A172 (cell line): ENCODE measurements around the gene NELFB. TPM values are rescaled to one million over a fixed set of nuclear protein-coding genes. Genes with fewer than 3 reads are reported as not detected.
A peak's percentile ranks its signal among the peaks of the same experiment; 100 is the strongest.

ENCODE experiments used
- DNase-seq: peaks from one replicate; pipeline ENCODE4 v3.0.0-alpha.2; 2015; ENCODE audit warnings: low spot score
- total RNA-seq: library from RNA; depleted of rRNA; stranded (reverse); fragments of >200 nt; shearing (Covaris generic); gene quantifications from 2 replicates; pipeline ENCODE4 v1.2.3, GENCODE V29; 2014

NELFB gene
- total RNA-seq, 1 experiment from 2014 or later: 104 TPM

- DNase-seq: no peak
Observed at GRCh38 chr9:137281345-137282116, 26.4 kb downstream of the NELFB start.

DNA sequence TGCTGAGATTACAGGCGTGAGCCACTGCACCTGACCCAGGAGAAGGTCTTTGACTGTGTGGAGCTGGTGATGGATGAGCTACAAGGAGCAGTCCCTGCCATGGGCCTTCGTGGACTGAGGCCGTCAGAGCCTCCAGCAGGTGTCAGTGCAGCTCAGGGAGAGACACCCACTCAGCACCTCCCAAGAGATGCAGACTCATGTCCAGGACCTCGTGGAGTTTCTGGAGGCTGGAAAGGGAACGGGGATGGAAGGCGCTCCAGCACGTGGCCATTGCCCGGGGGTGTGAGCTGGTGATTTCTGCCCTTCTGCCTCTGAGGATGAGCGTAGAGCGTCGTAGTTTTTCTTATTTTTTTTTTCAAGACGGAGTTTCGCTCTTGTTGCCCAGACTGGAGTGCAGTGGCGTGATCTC lies 31.9 kb downstream of the NELFB start:
- DNase-seq: peak; percentile 87

DNA sequence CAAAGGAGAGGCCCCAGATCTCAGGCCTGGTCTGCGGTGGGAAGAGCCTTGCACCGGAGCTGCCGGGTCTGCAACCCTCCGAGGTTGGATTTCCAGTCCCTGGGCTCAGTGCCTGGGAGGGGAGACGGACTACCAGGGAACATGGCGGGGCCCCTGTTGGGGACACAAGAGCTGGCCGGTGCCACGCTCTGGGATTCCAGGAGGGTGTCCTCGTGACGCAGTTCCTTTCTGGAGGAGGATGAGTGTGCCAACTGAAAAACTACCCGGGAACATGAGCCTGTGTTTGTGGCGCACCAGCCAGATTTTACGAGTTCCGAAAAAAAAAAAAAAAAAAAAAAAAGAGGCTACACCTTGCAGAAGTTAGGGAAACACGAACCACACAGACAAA lies 38.0 kb downstream of the NELFB start:
- DNase-seq: no peak

DNA sequence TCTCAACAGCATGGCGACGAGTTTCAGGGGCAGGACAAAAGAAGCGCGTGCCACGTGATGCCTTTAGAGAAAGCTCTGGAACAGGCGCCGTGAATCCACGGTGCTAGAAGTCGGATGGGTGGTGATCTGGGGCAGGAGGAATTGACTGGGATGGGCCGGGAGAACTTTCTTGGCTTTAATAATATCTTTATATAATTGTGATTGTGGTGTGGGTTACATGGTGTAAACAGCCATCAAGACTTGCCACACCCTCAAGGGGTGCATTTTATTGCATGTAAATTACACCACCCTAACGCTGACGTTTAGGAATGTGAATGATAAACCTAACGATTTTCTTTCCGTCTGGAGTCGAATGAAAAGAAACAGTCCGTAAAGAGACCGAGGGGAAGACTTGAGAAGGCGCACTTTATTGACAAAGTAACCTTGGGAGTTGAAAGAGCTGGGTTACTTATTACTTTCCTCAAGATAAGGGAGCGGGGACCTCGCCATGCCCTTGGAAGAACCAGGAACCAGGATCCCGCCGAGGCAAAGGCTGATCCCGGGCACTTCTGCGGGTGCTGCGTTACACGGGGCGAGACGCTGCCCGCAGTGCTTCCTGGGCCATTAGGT lies 38.5 kb downstream of the NELFB start:
- no peak for DNase-seq

DNA sequence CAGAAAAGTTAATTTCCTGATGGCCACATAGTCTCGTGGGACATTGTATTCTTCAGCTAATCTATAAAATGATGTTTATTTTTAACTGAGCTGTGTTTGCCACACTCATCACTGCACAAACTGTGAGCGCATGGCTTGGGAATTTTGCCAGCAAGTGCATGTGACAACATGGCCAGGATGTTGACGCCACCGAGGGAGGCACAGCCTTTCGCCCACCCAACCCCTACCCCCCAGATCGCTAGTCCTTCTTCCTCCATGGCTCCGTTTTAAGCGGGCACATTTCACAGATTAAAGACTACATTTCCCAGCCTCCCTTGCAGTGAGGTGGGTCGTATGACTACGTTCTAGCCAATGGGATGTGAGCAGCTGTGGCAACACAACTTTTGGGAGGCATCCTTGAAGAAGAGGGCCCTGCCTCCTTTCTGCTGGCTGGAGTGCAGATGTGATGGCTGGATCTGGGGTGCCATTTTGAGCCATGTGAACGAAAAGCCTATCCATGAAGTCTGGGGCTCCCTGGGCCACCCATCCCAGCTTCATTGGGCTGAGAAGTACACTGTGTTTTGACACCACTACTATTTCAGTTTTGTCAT lies 39.1 kb downstream of the NELFB start:
- peak; percentile 46 for DNase-seq

DNA sequence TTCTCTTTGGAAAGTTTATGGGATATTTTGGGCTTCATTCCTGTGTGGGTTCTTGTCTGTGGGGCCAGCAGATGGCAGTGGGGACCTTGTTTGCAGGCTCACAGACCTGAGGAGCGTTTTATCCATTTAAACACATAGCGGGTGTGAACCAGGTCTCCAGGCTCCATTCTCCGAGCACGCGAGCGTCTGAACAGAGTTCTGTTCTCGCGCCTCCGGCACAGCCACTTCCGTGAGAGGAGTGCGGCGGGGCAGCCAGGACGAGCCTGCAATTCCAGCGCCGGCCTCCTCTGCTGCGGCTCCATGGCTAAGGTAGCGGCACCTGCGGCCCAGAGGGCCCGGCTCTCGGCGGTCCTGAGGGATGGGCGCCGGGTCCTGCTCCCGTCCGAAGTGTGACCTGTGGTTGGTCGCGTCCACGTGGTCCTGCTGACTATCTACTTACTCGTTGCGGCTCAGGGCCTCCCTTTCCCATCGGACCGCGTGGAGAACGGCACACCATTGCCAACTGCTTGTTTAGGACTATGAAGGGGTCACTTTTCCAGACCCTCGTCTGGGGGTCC lies 39.6 kb downstream of the NELFB start:
- DNase-seq: no peak

- DNase-seq: no peak
Observed at GRCh38 chr9:137295238-137295811, 40.2 kb downstream of the NELFB start.

DNA sequence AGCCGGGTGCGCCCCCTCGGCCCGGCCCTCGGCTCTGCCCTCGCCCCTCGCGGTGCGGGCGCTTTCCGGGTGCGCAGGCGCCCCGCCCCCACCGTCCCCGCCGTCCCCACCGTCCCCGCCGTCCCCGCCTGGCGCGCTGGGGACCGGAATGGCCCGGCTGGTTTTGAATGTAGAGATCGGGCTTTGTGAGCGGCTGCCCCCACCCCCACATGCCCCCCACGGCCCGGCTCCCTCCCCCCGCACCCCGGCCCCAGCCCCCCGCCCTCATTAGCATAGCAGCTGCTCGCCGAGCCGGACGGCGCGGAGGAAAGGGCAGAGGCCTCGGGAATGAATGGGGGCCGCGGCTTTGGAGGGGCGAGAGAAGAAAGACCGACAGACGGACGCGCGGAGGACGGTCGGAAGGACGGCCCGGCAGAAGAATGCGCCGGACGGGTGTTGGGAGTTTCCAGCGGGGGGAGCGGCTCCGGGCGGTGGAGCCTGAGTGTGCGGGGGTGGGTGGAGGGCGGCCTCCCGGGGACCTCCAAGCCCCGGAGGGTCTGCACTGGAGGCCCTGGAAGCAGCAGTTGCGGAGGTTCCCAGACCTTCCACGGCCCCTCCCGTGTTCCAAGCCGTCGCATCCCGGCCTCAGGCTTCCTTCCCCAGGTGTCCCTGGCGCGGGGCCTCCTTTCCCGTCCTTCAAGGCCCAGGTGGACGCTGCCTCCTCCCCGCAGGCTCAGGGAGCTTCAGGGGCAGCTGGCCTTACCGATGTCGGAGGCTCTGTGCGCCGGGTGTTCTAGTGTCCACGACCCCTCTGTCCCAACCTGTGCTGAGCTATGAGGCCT lies 40.9 kb downstream of the NELFB start:
- DNase-seq: no peak

GRCh38 chr9:137296670-137297664 lies 41.8 kb downstream of the NELFB start:
- no peak for DNase-seq

- DNase-seq: no peak
Observed at GRCh38 chr9:137297966-137298365, 42.8 kb downstream of the NELFB start.

DNA sequence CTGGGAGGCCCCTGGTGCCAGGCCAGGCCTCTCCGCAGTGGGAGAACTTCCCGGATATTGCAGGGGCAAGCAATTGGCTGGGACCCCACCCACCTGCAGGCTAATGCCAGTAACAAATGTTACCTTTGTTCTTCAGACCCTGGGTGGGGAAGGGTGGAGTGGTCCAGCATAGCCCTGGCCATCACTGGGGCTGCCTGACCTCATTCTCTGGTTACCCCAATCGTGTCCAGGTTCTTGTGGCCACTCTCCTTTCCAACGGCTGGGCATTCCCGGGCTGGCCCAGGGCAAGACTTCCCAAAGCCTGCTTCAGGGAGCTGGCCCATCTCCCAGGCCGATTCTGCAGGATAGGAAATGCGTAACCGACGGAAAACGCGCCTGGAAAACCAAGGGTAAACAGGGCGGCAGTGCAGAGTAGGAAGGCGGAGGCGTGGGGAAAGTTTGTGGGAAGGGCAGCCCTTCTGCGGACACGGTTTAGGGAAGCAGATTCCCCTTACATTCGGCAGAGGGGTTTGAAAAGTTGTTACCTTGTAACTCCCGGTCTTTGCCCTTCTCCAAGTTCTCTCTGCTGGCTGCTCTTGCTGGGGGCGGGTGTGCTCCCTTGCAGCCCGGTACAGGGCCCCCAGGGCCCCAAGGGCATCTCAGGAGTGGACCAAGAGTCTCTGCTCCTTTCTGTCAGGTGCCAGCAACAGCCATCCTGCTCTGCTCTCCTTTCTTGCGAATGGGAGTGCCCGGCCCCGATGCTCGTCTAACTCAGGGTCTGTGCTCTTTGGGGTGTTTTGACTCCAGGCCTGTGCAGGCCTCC lies 43.5 kb downstream of the NELFB start:
- no peak for DNase-seq

DNA sequence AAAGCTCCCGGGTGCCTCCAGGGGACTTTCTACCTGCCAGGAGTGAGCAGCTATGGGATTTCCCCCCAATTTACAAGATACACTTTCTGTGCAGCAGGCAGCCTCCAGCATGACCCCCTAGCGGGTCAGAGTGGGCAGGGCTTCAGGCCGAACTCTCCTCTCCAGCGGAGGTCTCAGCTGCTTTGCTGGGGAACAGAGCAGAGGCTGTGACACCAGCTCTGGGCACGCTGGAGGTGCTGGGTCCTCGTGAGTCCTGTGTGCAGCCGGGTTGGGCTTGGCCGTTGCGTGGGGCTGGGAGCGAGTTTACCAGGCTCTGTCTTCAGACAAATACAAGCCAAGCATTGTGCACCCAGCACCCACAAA lies 44.1 kb downstream of the NELFB start:
- DNase-seq: no peak

GRCh38 chr9:137299938-137300337 lies 44.8 kb downstream of the NELFB start:
- DNase-seq: no peak

DNA sequence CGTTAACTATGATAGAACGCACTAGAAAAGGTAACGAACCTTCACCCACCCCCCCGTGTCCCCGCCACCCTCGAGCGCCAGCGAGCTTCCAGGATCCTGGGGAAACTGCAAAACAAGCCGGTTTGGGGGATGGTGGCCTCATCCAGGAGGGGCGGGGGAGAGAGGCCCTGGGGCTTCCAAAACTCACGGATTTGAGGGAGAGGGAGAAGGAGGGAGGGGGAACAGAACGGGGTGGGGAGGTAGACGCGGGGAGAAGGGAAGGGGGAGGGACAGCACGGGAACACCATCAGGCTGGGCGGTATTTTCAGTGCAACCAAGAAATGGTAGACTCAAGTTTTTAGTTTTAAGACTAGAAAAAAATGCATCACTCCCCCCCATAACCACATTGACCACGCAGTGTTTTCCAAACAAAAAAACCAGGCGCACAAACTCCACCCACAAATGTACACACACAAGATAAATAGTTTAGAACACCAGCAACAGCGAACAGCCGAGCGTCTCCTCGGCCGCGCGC lies 45.5 kb downstream of the NELFB start:
- no peak for DNase-seq

DNA sequence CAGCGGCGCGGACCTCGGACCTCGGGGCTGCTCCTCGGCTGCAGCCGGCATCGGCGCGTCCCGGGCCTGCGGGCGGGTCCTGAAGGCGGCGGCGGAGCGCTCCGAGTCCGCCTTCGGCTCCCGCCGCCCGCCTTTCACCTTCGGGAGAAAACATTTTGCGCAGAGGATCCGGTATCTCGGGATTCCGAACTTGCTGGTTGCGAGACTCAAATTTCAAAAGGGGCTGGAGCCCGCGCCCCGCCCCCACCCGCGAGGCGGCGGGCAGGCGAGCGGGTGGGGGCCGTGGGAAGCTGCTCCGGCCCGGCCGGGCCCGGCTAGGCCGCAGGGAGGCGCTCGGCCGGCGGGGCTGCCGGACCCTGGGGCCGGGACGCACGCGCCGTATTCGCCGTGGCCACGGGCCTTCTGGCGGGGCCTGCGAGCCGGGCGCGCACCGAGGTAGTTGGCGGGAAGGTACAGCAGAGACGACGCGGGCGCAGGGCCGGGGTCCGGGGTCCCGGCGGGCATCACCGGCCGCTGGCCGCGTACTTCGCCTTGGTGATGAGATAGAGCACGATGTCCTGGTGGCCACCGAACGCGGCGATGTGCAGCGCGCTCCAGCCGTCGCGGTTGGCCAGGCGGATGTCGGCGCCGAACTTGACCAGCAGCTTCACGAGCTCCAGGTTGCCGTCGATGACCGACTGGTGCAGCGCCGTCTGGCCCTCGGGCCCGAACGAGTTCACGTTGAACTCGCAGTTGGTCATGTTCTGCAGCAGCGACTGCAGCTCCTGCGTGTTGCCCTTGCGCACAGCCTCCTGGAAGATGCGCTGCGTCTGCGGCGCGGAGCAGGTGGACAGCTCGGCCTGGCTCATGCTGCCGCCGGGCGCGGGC lies 46.2 kb downstream of the NELFB start:
- DNase-seq: no peak

DNA sequence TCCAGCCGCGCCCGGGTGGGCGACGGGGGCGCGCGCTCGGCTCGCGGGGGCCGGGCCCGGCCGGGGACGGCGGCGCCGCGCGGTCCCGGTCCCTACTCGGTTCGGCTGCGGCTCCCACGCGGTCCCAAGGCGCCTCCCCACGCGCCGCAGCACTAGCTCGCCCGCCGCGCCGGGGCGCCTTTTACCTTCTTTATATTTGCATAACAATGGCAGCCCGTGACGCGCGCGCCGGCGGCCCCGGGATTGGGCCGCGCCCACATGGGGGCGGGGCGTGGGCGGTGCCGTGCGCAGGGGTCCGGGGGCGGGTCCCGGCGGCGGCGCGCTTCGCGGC lies 47.0 kb downstream of the NELFB start, which contains the start of gene NRARP:
Gene NRARP (minus strand): TSS at position 154 of the 331 bp plus-strand sequence. CDS start 343 bp downstream, outside the sequence.
- peak; percentile 53 for DNase-seq

DNA sequence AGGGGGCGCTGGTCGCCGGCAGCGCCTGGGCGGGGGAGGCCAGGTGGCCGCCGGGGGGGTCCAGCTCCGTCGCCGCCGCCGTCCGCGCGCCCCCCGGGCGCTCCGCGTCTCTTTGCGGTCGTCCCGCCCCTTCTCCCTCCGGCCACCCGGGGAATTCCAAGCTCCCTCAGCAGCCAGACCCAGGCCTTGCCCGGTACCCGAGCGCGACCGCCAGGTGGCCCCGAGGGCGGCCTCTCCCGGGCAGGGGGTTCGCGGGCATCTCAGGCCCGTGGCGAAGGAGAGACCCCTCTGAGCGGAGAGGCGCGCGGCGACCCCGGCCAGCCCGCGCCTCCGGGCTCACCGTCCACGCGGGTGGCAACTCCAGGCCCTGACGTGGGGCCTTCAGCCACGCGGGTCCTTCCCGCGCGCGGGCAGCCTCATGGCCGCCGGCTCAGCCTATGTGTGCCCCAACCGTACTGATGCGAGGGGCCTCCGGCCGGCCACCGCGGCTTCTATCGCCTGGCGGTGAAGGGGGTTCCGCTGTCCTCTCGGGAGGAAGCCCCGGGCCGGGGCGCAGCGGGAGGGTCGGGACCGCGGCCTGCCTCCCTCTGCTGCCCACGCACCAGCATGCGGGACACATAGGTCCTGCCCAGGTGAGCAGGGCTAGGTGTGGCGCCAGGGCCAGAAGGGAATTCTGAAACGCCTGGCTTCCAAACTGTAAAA lies 47.5 kb downstream of the NELFB start:
- peak; percentile 50 for DNase-seq
